Heart left ventricle (tissue), 13 donors: ENCODE data around the gene SSBP2.

Source experiments
- CTCF ChIP-seq, 12 donors: fragments of 200-600 bp; sonication (generic) in 4 of 12; IDR thresholded peaks; one replicate each; pipeline versions ENCODE4 v1.5.0 to v1.8.0; 2018 to 2022; ENCODE audit warnings: antibody characterized with exemption in 12 of 12, mild to moderate bottlenecking in 5 of 12
- POLR2A ChIP-seq, 2 donors: fragments of 450-650 bp; IDR thresholded peaks; one replicate each; pipeline ENCODE4 v1.6.1; 2017; ENCODE audit warnings: antibody characterized with exemption in 2 of 2, mild to moderate bottlenecking in 2 of 2, moderate library complexity in 2 of 2
- donor health status: ischemic (EF 13 %, LVEDD 7.1; RV severe dilation, severe dysfunction).
- donor health status: DM: no; HTN: yes; CAD: no.
- donor health status: DM: no; HTN: no; CAD: no.
- donor health status: ischemic (EF 25% LVEDD 6.9; RV normal size, moderate dysfunction).
- donor health status: ischemic (EF 25% LVEDD 5.7; RV mildly dilated, moderate dysfunction).
- donor health status: ischemic (EF 35%, LVEDD 5.7; RV mildly dilated, moderate dysfunction).
- donor health status: nonischemic (EF 11% LVEDD 7.7; RV severe dilation, severe dysfunction).
- donor health status: DM: yes; HTN: yes; CAD: no.
- donor health status: PGD.
- donor health status: ischemic (EF 29% LVEDD 5.4; RV normal size, mild dysfunction).
- donor health status: nonischemic (EF 23%, LVEDD 6.1; RV moderate dilation, normal function).

- TF ChIP-seq POLR2A (IDR thresholded peaks at IDR 0.05): no peak
- no peak for TF ChIP-seq CTCF (IDR thresholded peaks at IDR 0.05)
Observed at GRCh38 chr5:81517462-81517861, 233.4 kb downstream of the SSBP2 start.
